ENCODE measurements around the gene REEP1.

REEP1 gene

GRCh38 chr2:86331384-86331783, 6.0 kb downstream of the REEP1 start:
- DNase-seq (ENCODE audit: low read depth, low spot score) = no peak
- Histone ChIP-seq H3K27me3 (ENCODE audit: control insufficient read depth, insufficient read depth, low read length) (peaks cover 8% of the 10 kb centered on the region), H3K27ac (ENCODE audit: low read length) (no peak overlapping the region), H3K36me3 (ENCODE audit: control insufficient read depth, insufficient read depth, low read length) (no peaks in the 10 kb centered on the region), H3K4me3 (ENCODE audit: low read length) (no peak overlapping the region), H3K4me1 (ENCODE audit: control insufficient read depth, insufficient read depth, low read length) (no peaks in the 10 kb centered on the region), H3K9me3 (ENCODE audit: control insufficient read depth, insufficient read depth, low read length) (no peaks in the 10 kb centered on the region)
- no CpG with 5 or more reads among the region's 3 CpGs for WGBS (ENCODE audit: insufficient coverage, insufficient read length)

GRCh38 chr2:86330001-86330400, 7.4 kb downstream of the REEP1 start:
- no peak for DNase-seq (ENCODE audit: low read depth, low spot score)
- H3K4me1 ChIP-seq (ENCODE audit: control insufficient read depth, insufficient read depth, low read length) = no peaks in the 10 kb centered on the region
- H3K36me3 ChIP-seq (ENCODE audit: control insufficient read depth, insufficient read depth, low read length) = no peaks in the 10 kb centered on the region
- no peaks in the 10 kb centered on the region for H3K9me3 ChIP-seq (ENCODE audit: control insufficient read depth, insufficient read depth, low read length)
- no peaks in the 10 kb centered on the region for H3K27me3 ChIP-seq (ENCODE audit: control insufficient read depth, insufficient read depth, low read length)
- WGBS (ENCODE audit: insufficient coverage, insufficient read length) = no CpG with 5 or more reads among the region's 2 CpGs
- H3K27ac ChIP-seq (ENCODE audit: low read length) = no peak overlapping the region
- H3K4me3 ChIP-seq (ENCODE audit: low read length) = no peak overlapping the region

- H3K9me3 ChIP-seq (ENCODE audit: control insufficient read depth, insufficient read depth, low read length) = no peaks in the 10 kb centered on the region
- no peaks in the 10 kb centered on the region for H3K36me3 ChIP-seq (ENCODE audit: control insufficient read depth, insufficient read depth, low read length)
- no peak for DNase-seq (ENCODE audit: low read depth, low spot score)
- WGBS (ENCODE audit: insufficient coverage, insufficient read length) = no CpG with 5 or more reads among the region's 9 CpGs
- no peaks in the 10 kb centered on the region for H3K27me3 ChIP-seq (ENCODE audit: control insufficient read depth, insufficient read depth, low read length)
- H3K4me1 ChIP-seq (ENCODE audit: control insufficient read depth, insufficient read depth, low read length) = no peaks in the 10 kb centered on the region
- no peak overlapping the region for H3K4me3 ChIP-seq (ENCODE audit: low read length)
- no peak overlapping the region for H3K27ac ChIP-seq (ENCODE audit: low read length)
Observed at GRCh38 chr2:86323273-86324021, 14.0 kb downstream of the REEP1 start.

- Histone ChIP-seq H3K27me3 (ENCODE audit: control insufficient read depth, insufficient read depth, low read length) (no peaks in the 10 kb centered on the region), H3K36me3 (ENCODE audit: control insufficient read depth, insufficient read depth, low read length) (no peaks in the 10 kb centered on the region), H3K4me1 (ENCODE audit: control insufficient read depth, insufficient read depth, low read length) (no peaks in the 10 kb centered on the region), H3K27ac (ENCODE audit: low read length) (no peak overlapping the region), H3K4me3 (ENCODE audit: low read length) (no peak overlapping the region), H3K9me3 (ENCODE audit: control insufficient read depth, insufficient read depth, low read length) (no peaks in the 10 kb centered on the region)
- no peak for DNase-seq (ENCODE audit: low read depth, low spot score)
- no CpG with 5 or more reads among the region's 8 CpGs for WGBS (ENCODE audit: insufficient coverage, insufficient read length)
Observed at GRCh38 chr2:86319700-86320580, 17.5 kb downstream of the REEP1 start.

- DNase-seq (ENCODE audit: low read depth, low spot score) = no peak
- WGBS (ENCODE audit: insufficient coverage, insufficient read length) = no CpG with 5 or more reads among the region's 6 CpGs
- H3K9me3 ChIP-seq (ENCODE audit: control insufficient read depth, insufficient read depth, low read length) = no peaks in the 10 kb centered on the region
Observed at GRCh38 chr2:86315084-86315483, 22.3 kb downstream of the REEP1 start.

GRCh38 chr2:86314125-86314524, 23.3 kb downstream of the REEP1 start:
- no peaks in the 10 kb centered on the region for H3K4me1 ChIP-seq (ENCODE audit: control insufficient read depth, insufficient read depth, low read length)
- H3K9me3 ChIP-seq (ENCODE audit: control insufficient read depth, insufficient read depth, low read length) = no peaks in the 10 kb centered on the region
- DNase-seq (ENCODE audit: low read depth, low spot score) = no peak
- no peaks in the 10 kb centered on the region for H3K27me3 ChIP-seq (ENCODE audit: control insufficient read depth, insufficient read depth, low read length)
- no peaks in the 10 kb centered on the region for H3K36me3 ChIP-seq (ENCODE audit: control insufficient read depth, insufficient read depth, low read length)
- H3K27ac ChIP-seq (ENCODE audit: low read length) = no peak overlapping the region
- WGBS (ENCODE audit: insufficient coverage, insufficient read length) = no CpG with 5 or more reads among the region's 2 CpGs
- no peak overlapping the region for H3K4me3 ChIP-seq (ENCODE audit: low read length)

More at GRCh38 chr2:86315084-86315483, 22.3 kb downstream of the REEP1 start:
- no peaks in the 10 kb centered on the region for H3K27me3 ChIP-seq (ENCODE audit: control insufficient read depth, insufficient read depth, low read length)
- H3K27ac ChIP-seq (ENCODE audit: low read length) = no peak overlapping the region
- no peak overlapping the region for H3K4me3 ChIP-seq (ENCODE audit: low read length)
- H3K36me3 ChIP-seq (ENCODE audit: control insufficient read depth, insufficient read depth, low read length) = no peaks in the 10 kb centered on the region
- no peaks in the 10 kb centered on the region for H3K4me1 ChIP-seq (ENCODE audit: control insufficient read depth, insufficient read depth, low read length)

GRCh38 chr2:86313341-86313740, 24.1 kb downstream of the REEP1 start:
- H3K27ac ChIP-seq (ENCODE audit: low read length) = no peak overlapping the region
- H3K9me3 ChIP-seq (ENCODE audit: control insufficient read depth, insufficient read depth, low read length) = no peaks in the 10 kb centered on the region
- WGBS (ENCODE audit: insufficient coverage, insufficient read length) = no CpG with 5 or more reads among the region's 2 CpGs
- H3K27me3 ChIP-seq (ENCODE audit: control insufficient read depth, insufficient read depth, low read length) = no peaks in the 10 kb centered on the region
- no peak overlapping the region for H3K4me3 ChIP-seq (ENCODE audit: low read length)
- no peaks in the 10 kb centered on the region for H3K4me1 ChIP-seq (ENCODE audit: control insufficient read depth, insufficient read depth, low read length)
- no peaks in the 10 kb centered on the region for H3K36me3 ChIP-seq (ENCODE audit: control insufficient read depth, insufficient read depth, low read length)
- DNase-seq (ENCODE audit: low read depth, low spot score) = no peak

- no CpG with 5 or more reads among the region's 4 CpGs for WGBS (ENCODE audit: insufficient coverage, insufficient read length)
Observed at GRCh38 chr2:86311879-86312278, 25.5 kb downstream of the REEP1 start.

GRCh38 chr2:86309966-86310365, 27.5 kb downstream of the REEP1 start:
- no CpG with 5 or more reads among the region's 5 CpGs for WGBS (ENCODE audit: insufficient coverage, insufficient read length)
- no peaks in the 10 kb centered on the region for H3K4me1 ChIP-seq (ENCODE audit: control insufficient read depth, insufficient read depth, low read length)
- H3K4me3 ChIP-seq (ENCODE audit: low read length) = no peak overlapping the region
- no peaks in the 10 kb centered on the region for H3K36me3 ChIP-seq (ENCODE audit: control insufficient read depth, insufficient read depth, low read length)
- H3K27me3 ChIP-seq (ENCODE audit: control insufficient read depth, insufficient read depth, low read length) = no peaks in the 10 kb centered on the region
- H3K27ac ChIP-seq (ENCODE audit: low read length) = no peak overlapping the region
- H3K9me3 ChIP-seq (ENCODE audit: control insufficient read depth, insufficient read depth, low read length) = no peaks in the 10 kb centered on the region
- DNase-seq (ENCODE audit: low read depth, low spot score) = no peak

More at GRCh38 chr2:86311879-86312278, 25.5 kb downstream of the REEP1 start:
- no peaks in the 10 kb centered on the region for H3K27me3 ChIP-seq (ENCODE audit: control insufficient read depth, insufficient read depth, low read length)
- no peaks in the 10 kb centered on the region for H3K4me1 ChIP-seq (ENCODE audit: control insufficient read depth, insufficient read depth, low read length)
- H3K36me3 ChIP-seq (ENCODE audit: control insufficient read depth, insufficient read depth, low read length) = no peaks in the 10 kb centered on the region
- no peak for DNase-seq (ENCODE audit: low read depth, low spot score)
- no peaks in the 10 kb centered on the region for H3K9me3 ChIP-seq (ENCODE audit: control insufficient read depth, insufficient read depth, low read length)
- no peak overlapping the region for H3K27ac ChIP-seq (ENCODE audit: low read length)
- no peak overlapping the region for H3K4me3 ChIP-seq (ENCODE audit: low read length)

- Histone ChIP-seq H3K9me3 (ENCODE audit: control insufficient read depth, insufficient read depth, low read length) (no peaks in the 10 kb centered on the region), H3K4me3 (ENCODE audit: low read length) (no peak overlapping the region), H3K27ac (ENCODE audit: low read length) (no peak overlapping the region), H3K36me3 (ENCODE audit: control insufficient read depth, insufficient read depth, low read length) (no peaks in the 10 kb centered on the region), H3K4me1 (ENCODE audit: control insufficient read depth, insufficient read depth, low read length) (no peaks in the 10 kb centered on the region), H3K27me3 (ENCODE audit: control insufficient read depth, insufficient read depth, low read length) (no peaks in the 10 kb centered on the region)
- no CpG with 5 or more reads among the region's 10 CpGs for WGBS (ENCODE audit: insufficient coverage, insufficient read length)
- DNase-seq (ENCODE audit: low read depth, low spot score) = no peak
Observed at GRCh38 chr2:86308984-86309695, 28.3 kb downstream of the REEP1 start.
